HL-60 (cell line): ENCODE data around the gene SDR42E2.
A peak's percentile ranks its signal among the peaks of the same experiment; 100 is the strongest.

Source experiments
- DNase-seq, 2 experiments: peaks; one replicate each; pipeline ENCODE4 v3.0.0-alpha.2; 2010 to 2020; ENCODE audit warnings: low read depth in 1 of 2, low spot score in 1 of 2
- H3K27ac ChIP-seq: fragments of 250-450 bp; sonication (Bioruptor Pico); replicated peaks from 2 replicates; pipeline ENCODE4 v1.5.1; 2020; ENCODE audit warnings: mild to moderate bottlenecking, moderate library complexity
- H3K27me3 ChIP-seq: fragments of 250-450 bp; sonication (Bioruptor Pico); 2 replicates; pipeline ENCODE4 v1.5.1; 2021; ENCODE audit warnings: mild to moderate bottlenecking, moderate library complexity; ENCODE audit not compliant: insufficient read depth, poor library complexity, severe bottlenecking
- H3K4me3 ChIP-seq: replicated peaks from 2 replicates; pipeline ENCODE4 v1.5.1; 2011; ENCODE audit warnings: mild to moderate bottlenecking, control low read depth, low read length; ENCODE audit not compliant: insufficient read depth
- CTCF ChIP-seq: IDR thresholded peaks from one replicate; pipeline ENCODE4 v1.5.1; 2011; ENCODE audit warnings: low read length, control low read depth, inconsistent platforms; ENCODE audit not compliant: insufficient read depth
- GABPA ChIP-seq: IDR thresholded peaks from 2 replicates; pipeline ENCODE4 v1.6.1; 2012; ENCODE audit warnings: low read depth
- POLR2AphosphoS5 ChIP-seq: IDR thresholded peaks from 2 replicates; pipeline ENCODE4 v1.6.1; 2012; ENCODE audit warnings: low read depth
- REST ChIP-seq: IDR thresholded peaks from 2 replicates; pipeline ENCODE4 v1.6.1; 2012; ENCODE audit warnings: low read depth; ENCODE audit not compliant: insufficient replicate concordance
- SPI1 ChIP-seq: IDR thresholded peaks from 2 replicates; pipeline ENCODE4 v1.6.1; 2012; ENCODE audit warnings: low read depth, mild to moderate bottlenecking, borderline replicate concordance

The SDR42E2 gene

GRCh38 chr16:22239131-22239805, 77.0 kb downstream of the SDR42E2 start:
- Histone ChIP-seq H3K27me3 (no peaks in the 10 kb centered on the region), H3K4me3 (no peak overlapping the region), H3K27ac (peak overlapping the region; percentile 91)
- DNase-seq = no peak
- TF ChIP-seq REST = no peak
- no peak for TF ChIP-seq POLR2AphosphoS5
- TF ChIP-seq GABPA = no peak
- no peak for TF ChIP-seq SPI1
- no peak for TF ChIP-seq CTCF

GRCh38 chr16:22240023-22240710, 77.9 kb downstream of the SDR42E2 start:
- H3K27me3 ChIP-seq = no peaks in the 10 kb centered on the region
- DNase-seq = no peak
- TF ChIP-seq POLR2AphosphoS5 (no peak), REST (no peak), SPI1 (no peak), GABPA (no peak), CTCF (no peak)
- H3K27ac ChIP-seq = peak overlapping the region; percentile 91
- no peak overlapping the region for H3K4me3 ChIP-seq
